Subcutaneous adipose tissue (tissue), 4 donors: ENCODE data around the gene GTF3C4. TPM values are rescaled to one million over a fixed set of nuclear protein-coding genes. Genes with fewer than 3 reads are reported as not detected.

Source experiments
- CTCF ChIP-seq: fragments of 450-650 bp; IDR thresholded peaks from one replicate; pipeline ENCODE4 v1.5.1; 2016; ENCODE audit warnings: low read depth, mild to moderate bottlenecking, control low read depth, antibody characterized with exemption, moderate library complexity
- total RNA-seq, 4 donors: library from RNA; depleted of rRNA; stranded (reverse); fragments of >200 nt; gene quantifications; one replicate each; pipeline ENCODE4 v1.1.0, GENCODE V29; 2016

The GTF3C4 gene
- total RNA-seq, 4 donors from 2014 or later, result 9.5 to 11.4 (median 9.6) TPM

DNA sequence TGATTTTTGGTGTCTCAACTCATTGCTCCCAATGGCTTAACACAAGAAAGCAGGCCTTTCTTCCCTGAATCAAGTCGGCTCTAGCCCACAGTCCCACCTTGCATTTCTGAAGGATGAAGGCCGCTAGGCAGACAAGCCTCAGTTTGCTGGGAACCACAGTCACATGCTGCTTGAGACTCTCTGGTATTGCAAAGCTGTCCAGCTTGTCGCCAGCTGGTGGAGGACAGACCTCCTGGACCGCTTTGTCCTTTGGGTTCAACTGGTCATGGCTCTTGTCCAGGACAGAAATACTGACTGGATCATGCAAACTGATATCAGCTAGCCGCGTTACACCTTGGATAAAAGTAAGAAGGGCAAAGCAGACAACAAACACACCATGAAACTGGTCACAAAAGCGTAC, 23.5 kb upstream of the GTF3C4 start:
- TF ChIP-seq CTCF, result no peak

DNA sequence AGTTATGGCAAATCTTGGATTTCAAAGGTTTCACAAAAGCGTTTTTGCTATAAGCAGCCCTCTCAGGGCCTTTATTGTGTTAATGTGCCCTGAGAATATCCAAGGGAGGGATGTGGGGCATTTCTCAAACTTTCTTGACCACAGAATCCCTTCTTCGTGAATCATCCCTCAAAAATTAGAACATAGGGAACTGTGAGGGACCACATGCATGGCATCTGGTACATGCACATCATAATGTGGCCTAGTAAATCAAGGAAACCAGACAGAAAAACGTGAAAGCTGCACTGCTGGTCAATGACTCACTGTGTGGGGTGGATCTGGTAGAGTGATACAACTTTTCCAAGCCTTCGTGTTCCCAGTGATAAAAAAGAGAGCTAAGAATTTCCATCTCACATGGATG, 22.9 kb upstream of the GTF3C4 start:
- no peak for TF ChIP-seq CTCF

GRCh38 chr9:132647806-132648205, 22.5 kb upstream of the GTF3C4 start:
- no peak for TF ChIP-seq CTCF

DNA sequence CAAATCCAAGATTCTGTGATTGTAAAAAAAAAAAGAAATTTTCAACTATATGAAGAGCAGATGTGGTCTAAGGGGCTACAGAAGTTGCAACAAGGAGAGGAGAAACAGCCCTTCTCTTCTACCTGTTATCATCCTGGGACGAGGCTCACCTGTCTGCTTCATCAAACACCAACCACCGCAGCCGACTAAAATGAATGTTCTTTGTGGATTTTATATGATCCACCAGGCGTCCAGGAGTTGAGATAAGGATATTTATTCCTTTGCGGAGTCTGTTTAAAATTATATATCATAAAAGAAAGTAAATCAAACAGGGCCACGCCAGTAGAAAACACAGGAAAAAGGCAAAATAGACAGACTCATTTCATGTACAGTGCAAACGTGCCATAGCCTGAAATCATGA, 22.0 kb upstream of the GTF3C4 start:
- no peak for TF ChIP-seq CTCF

GRCh38 chr9:132648685-132649084, 21.6 kb upstream of the GTF3C4 start:
- no peak for TF ChIP-seq CTCF

DNA sequence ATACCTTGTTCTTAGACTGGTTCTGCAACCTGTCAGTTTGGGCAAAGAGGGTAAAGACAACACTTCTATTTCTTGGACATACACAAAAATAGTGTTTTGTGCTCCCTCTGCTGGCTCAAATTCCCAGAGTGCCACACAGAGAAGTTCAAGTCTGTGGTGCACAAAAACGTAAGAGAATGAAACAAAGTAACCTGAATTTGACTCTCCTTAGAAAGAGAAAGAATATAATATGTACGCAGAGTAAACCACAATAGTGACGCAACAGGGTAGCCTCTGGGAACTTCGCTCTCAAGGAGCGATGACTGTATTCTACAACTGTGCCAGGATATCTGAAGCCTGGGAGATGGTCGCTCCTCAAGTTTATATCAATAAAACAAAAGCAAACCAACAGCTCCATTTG, 19.0 kb upstream of the GTF3C4 start:
- TF ChIP-seq CTCF, result no peak

- TF ChIP-seq CTCF, result no peak
Measured at GRCh38 chr9:132656299-132656698, 14.0 kb upstream of the GTF3C4 start.
